ENCODE measurements around the gene ABR.

DNA sequence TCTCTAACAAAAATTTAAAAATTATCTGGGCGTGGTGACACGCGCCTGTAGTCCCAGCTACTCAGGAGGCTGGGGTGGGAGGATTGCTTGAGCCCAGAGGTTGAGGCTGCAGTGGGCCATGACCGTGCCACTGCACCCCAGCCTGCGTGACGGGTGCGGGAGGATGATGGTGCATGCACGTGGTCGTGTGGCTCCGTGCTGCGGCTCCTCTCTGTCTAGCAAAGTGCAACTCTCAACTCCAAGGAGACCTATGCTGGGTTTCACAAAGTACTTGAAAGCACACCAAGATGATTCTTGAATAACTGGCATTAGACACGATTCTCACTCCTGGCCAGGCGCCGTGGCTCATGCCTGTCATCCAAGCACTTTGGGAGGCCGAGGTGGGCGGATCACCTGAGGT is 226.0 kb downstream of the ABR start:
- TF ChIP-seq, protein P1, sequence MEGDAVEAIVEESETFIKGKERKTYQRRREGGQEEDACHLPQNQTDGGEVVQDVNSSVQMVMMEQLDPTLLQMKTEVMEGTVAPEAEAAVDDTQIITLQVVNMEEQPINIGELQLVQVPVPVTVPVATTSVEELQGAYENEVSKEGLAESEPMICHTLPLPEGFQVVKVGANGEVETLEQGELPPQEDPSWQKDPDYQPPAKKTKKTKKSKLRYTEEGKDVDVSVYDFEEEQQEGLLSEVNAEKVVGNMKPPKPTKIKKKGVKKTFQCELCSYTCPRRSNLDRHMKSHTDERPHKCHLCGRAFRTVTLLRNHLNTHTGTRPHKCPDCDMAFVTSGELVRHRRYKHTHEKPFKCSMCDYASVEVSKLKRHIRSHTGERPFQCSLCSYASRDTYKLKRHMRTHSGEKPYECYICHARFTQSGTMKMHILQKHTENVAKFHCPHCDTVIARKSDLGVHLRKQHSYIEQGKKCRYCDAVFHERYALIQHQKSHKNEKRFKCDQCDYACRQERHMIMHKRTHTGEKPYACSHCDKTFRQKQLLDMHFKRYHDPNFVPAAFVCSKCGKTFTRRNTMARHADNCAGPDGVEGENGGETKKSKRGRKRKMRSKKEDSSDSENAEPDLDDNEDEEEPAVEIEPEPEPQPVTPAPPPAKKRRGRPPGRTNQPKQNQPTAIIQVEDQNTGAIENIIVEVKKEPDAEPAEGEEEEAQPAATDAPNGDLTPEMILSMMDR (IDR thresholded peaks at IDR 0.05; ENCODE audit: insufficient read depth, low read depth, low read length) = no peak
- TF ChIP-seq EZH2 (IDR thresholded peaks at IDR 0.05; ENCODE audit: insufficient read depth, low read length) = no peak

All from astrocyte (in vitro differentiated cells and primary cell).